HL-60 (cell line): ENCODE results near the gene PRRC1.

Experiments used
- DNase-seq, 2 experiments: peaks; one replicate each; pipeline ENCODE4 v3.0.0-alpha.2; 2010 to 2020; ENCODE audit warnings: low read depth in 1 of 2, low spot score in 1 of 2
- H3K27ac ChIP-seq: fragments of 250-450 bp; sonication (Bioruptor Pico); replicated peaks from 2 replicates; pipeline ENCODE4 v1.5.1; 2020; ENCODE audit warnings: mild to moderate bottlenecking, moderate library complexity
- H3K27me3 ChIP-seq: fragments of 250-450 bp; sonication (Bioruptor Pico); 2 replicates; pipeline ENCODE4 v1.5.1; 2021; ENCODE audit warnings: mild to moderate bottlenecking, moderate library complexity; ENCODE audit not compliant: insufficient read depth, poor library complexity, severe bottlenecking
- H3K4me3 ChIP-seq: replicated peaks from 2 replicates; pipeline ENCODE4 v1.5.1; 2011; ENCODE audit warnings: mild to moderate bottlenecking, control low read depth, low read length; ENCODE audit not compliant: insufficient read depth
- GABPA ChIP-seq: IDR thresholded peaks from 2 replicates; pipeline ENCODE4 v1.6.1; 2012; ENCODE audit warnings: low read depth
- POLR2AphosphoS5 ChIP-seq: IDR thresholded peaks from 2 replicates; pipeline ENCODE4 v1.6.1; 2012; ENCODE audit warnings: low read depth
- SPI1 ChIP-seq: IDR thresholded peaks from 2 replicates; pipeline ENCODE4 v1.6.1; 2012; ENCODE audit warnings: low read depth, mild to moderate bottlenecking, borderline replicate concordance
- TF ChIP-seq, protein P1 (sequence below): IDR thresholded peaks from one replicate; pipeline ENCODE4 v1.5.1; 2011; ENCODE audit warnings: low read length, control low read depth, inconsistent platforms; ENCODE audit not compliant: insufficient read depth
- TF ChIP-seq, protein P2 (sequence below): IDR thresholded peaks from 2 replicates; pipeline ENCODE4 v1.6.1; 2012; ENCODE audit warnings: low read depth; ENCODE audit not compliant: insufficient replicate concordance

Gene PRRC1

DNA sequence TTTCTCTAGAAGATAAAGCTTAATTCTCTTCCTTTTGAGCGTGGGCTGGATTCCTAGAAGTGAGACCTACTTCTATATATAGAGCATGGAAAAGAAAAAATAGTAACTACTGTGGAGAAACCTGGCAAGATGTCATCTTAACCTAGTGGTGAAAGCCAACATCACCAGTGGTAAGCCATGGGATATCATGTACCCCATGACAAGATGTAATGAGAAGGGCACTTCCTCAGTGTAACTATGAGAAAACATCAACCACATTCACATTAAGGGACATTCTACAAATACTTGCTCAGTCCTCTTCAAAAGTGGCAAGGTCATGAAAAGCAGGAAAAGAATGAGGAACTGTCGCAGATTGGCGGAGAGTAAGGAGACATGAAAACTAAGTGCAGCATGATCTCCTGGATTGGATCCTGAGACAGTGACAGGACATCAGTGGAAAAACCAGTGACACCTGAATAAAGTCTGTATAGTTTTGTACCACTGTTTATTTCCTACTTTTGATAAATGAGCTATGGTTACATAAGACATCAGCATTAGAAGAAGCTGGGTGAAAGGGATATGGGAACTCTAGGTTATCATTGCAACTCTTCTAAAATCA lies 65.4 kb downstream of the PRRC1 start:
- Histone ChIP-seq H3K27me3 (no peaks in the 10 kb centered on the region), H3K4me3 (no peak overlapping the region), H3K27ac (no peak overlapping the region)
- no peak for TF ChIP-seq SPI1
- TF ChIP-seq, protein P1, sequence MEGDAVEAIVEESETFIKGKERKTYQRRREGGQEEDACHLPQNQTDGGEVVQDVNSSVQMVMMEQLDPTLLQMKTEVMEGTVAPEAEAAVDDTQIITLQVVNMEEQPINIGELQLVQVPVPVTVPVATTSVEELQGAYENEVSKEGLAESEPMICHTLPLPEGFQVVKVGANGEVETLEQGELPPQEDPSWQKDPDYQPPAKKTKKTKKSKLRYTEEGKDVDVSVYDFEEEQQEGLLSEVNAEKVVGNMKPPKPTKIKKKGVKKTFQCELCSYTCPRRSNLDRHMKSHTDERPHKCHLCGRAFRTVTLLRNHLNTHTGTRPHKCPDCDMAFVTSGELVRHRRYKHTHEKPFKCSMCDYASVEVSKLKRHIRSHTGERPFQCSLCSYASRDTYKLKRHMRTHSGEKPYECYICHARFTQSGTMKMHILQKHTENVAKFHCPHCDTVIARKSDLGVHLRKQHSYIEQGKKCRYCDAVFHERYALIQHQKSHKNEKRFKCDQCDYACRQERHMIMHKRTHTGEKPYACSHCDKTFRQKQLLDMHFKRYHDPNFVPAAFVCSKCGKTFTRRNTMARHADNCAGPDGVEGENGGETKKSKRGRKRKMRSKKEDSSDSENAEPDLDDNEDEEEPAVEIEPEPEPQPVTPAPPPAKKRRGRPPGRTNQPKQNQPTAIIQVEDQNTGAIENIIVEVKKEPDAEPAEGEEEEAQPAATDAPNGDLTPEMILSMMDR, result no peak
- TF ChIP-seq, protein P2, sequence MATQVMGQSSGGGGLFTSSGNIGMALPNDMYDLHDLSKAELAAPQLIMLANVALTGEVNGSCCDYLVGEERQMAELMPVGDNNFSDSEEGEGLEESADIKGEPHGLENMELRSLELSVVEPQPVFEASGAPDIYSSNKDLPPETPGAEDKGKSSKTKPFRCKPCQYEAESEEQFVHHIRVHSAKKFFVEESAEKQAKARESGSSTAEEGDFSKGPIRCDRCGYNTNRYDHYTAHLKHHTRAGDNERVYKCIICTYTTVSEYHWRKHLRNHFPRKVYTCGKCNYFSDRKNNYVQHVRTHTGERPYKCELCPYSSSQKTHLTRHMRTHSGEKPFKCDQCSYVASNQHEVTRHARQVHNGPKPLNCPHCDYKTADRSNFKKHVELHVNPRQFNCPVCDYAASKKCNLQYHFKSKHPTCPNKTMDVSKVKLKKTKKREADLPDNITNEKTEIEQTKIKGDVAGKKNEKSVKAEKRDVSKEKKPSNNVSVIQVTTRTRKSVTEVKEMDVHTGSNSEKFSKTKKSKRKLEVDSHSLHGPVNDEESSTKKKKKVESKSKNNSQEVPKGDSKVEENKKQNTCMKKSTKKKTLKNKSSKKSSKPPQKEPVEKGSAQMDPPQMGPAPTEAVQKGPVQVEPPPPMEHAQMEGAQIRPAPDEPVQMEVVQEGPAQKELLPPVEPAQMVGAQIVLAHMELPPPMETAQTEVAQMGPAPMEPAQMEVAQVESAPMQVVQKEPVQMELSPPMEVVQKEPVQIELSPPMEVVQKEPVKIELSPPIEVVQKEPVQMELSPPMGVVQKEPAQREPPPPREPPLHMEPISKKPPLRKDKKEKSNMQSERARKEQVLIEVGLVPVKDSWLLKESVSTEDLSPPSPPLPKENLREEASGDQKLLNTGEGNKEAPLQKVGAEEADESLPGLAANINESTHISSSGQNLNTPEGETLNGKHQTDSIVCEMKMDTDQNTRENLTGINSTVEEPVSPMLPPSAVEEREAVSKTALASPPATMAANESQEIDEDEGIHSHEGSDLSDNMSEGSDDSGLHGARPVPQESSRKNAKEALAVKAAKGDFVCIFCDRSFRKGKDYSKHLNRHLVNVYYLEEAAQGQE, result no peak
- no peak for TF ChIP-seq POLR2AphosphoS5
- TF ChIP-seq GABPA, result no peak
- no peak for DNase-seq

DNA sequence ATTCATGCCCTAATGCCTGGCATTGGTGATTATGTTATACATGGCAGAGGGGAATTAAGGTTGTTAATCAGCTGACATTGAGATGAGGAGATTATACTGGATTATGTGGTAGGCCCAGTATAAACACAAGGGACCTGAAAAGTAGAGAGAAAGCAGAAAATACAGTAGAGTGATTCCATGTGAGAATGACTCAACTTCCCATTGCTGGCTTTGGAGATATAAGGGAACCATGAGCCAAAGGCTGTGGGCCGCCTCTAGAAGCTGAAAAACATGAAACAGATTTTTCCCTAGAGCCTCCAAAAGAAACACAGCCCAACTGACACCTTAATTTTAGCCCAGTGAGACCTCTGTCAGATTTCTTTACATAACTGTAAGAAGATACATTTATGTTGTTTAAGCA lies 66.4 kb downstream of the PRRC1 start:
- DNase-seq, result no peak
- Histone ChIP-seq H3K4me3 (no peak overlapping the region), H3K27ac (no peak overlapping the region), H3K27me3 (no peaks in the 10 kb centered on the region)
- TF ChIP-seq SPI1, result no peak
- TF ChIP-seq, protein P2, result no peak
- TF ChIP-seq POLR2AphosphoS5, result no peak
- TF ChIP-seq, protein P1, result no peak
- no peak for TF ChIP-seq GABPA

DNA sequence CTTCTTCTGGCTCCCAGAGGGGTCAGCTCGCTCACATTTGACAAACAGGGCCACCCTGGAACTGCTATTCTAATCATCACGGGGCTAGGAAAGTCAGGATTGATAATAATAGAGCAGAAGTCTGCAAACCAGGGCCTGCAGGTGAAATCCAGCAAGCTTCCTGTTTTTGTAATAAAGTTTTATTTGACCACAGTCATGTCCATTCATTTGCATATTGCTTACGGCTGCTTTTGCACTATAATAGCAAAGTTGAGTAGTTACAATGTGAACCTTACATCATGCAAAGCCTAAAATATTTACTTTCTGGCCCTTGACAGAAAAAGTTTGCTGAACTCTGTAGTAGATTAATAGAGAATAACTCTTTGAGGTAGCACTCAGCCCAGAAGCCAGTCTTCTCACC lies 68.2 kb downstream of the PRRC1 start:
- no peak overlapping the region for H3K4me3 ChIP-seq
- TF ChIP-seq POLR2AphosphoS5 (no peak), SPI1 (no peak), GABPA (no peak)
- TF ChIP-seq, protein P2, result no peak
- TF ChIP-seq, protein P1, result no peak
- H3K27ac ChIP-seq, result no peak overlapping the region
- DNase-seq, result no peak
- H3K27me3 ChIP-seq, result no peaks in the 10 kb centered on the region
